Liver (tissue), 3 donors: Measurements from ENCODE around the gene DEPDC5.

Experiments used
- ATF3 ChIP-seq: IDR thresholded peaks from 2 replicates; pipeline ENCODE4 v1.6.1; 2016; ENCODE audit warnings: antibody characterized with exemption
- CTCF ChIP-seq: fragments of 150-350 bp; IDR thresholded peaks from 2 replicates; pipeline ENCODE4 v1.5.1; 2017; ENCODE audit warnings: improper control_type of control experiment, low read depth, low read length; ENCODE audit not compliant: missing input control
- FOXA1 ChIP-seq: IDR thresholded peaks from 2 replicates; pipeline ENCODE4 v1.6.1; 2016; ENCODE audit warnings: antibody characterized with exemption
- GABPA ChIP-seq, 2 donors: IDR thresholded peaks in 1 of 2; conservative IDR thresholded peaks in 1 of 2; 2 replicates each; pipeline ENCODE4 v1.6.1; 2016; ENCODE audit warnings: antibody characterized with exemption in 2 of 2, mild to moderate bottlenecking in 1 of 2, moderate library complexity in 1 of 2
- HNF4A ChIP-seq, 2 donors: conservative IDR thresholded peaks; 2 replicates each; pipeline ENCODE4 v1.6.1; 2016; ENCODE audit warnings: antibody characterized with exemption in 2 of 2, mild to moderate bottlenecking in 2 of 2
- JUND ChIP-seq, 2 donors: IDR thresholded peaks; 2 replicates each; pipeline ENCODE4 v1.6.1; 2016; ENCODE audit warnings: antibody characterized with exemption in 2 of 2
- MAX ChIP-seq: IDR thresholded peaks from 2 replicates; pipeline ENCODE4 v1.6.1; 2016; ENCODE audit warnings: antibody characterized with exemption
- RAD21 ChIP-seq, 2 donors: IDR thresholded peaks; 2 replicates each; pipeline ENCODE4 v1.6.1; 2016; ENCODE audit warnings: antibody characterized with exemption in 2 of 2, mild to moderate bottlenecking in 2 of 2
- REST ChIP-seq: IDR thresholded peaks from 2 replicates; pipeline ENCODE4 v1.6.1; 2016; ENCODE audit warnings: antibody characterized with exemption, mild to moderate bottlenecking
- RXRA ChIP-seq, 2 donors: IDR thresholded peaks; 2 replicates each; pipeline ENCODE4 v1.6.1; 2017 to 2018; ENCODE audit warnings: antibody characterized with exemption in 2 of 2, mild to moderate bottlenecking in 1 of 2
- SP1 ChIP-seq: IDR thresholded peaks from 2 replicates; pipeline ENCODE4 v1.6.1; 2018; ENCODE audit warnings: antibody characterized with exemption, mild to moderate bottlenecking
- TAF1 ChIP-seq: conservative IDR thresholded peaks from 2 replicates; pipeline ENCODE4 v1.6.1; 2016; ENCODE audit warnings: antibody characterized with exemption, mild to moderate bottlenecking
- donor health status: healthy.
- donor health status: healthy.

- TF ChIP-seq CTCF: no peak
- TF ChIP-seq TAF1: no peak
- TF ChIP-seq MAX: no peak
- TF ChIP-seq SP1: no peak
- TF ChIP-seq FOXA1: no peak
- no peak for TF ChIP-seq JUND (IDR thresholded peaks at IDR 0.05)
- no peak for TF ChIP-seq REST
- no peak for TF ChIP-seq ATF3
- TF ChIP-seq HNF4A (conservative IDR thresholded peaks at IDR 0.05): no peak
- TF ChIP-seq RXRA (IDR thresholded peaks at IDR 0.05): no peak
- TF ChIP-seq GABPA (IDR thresholded peaks at IDR 0.05 in 1 of 2, conservative IDR thresholded peaks at IDR 0.05 in 1 of 2): no peak
- no peak for TF ChIP-seq RAD21 (IDR thresholded peaks at IDR 0.05)
These were observed 87.4 kb downstream of the DEPDC5 start for GRCh38 chr22:31841078-31841827.
